GM21717 (cell line): ENCODE results near the gene TLN1.

Source experiments
- ATAC-seq: cut with Tn5 transposase; IDR thresholded peaks from one replicate; pipeline ENCODE4 v1.9.1; 2021; ENCODE audit warnings: mild to moderate bottlenecking, moderate library complexity; ENCODE audit not compliant: unreplicated experiment

The TLN1 gene

DNA sequence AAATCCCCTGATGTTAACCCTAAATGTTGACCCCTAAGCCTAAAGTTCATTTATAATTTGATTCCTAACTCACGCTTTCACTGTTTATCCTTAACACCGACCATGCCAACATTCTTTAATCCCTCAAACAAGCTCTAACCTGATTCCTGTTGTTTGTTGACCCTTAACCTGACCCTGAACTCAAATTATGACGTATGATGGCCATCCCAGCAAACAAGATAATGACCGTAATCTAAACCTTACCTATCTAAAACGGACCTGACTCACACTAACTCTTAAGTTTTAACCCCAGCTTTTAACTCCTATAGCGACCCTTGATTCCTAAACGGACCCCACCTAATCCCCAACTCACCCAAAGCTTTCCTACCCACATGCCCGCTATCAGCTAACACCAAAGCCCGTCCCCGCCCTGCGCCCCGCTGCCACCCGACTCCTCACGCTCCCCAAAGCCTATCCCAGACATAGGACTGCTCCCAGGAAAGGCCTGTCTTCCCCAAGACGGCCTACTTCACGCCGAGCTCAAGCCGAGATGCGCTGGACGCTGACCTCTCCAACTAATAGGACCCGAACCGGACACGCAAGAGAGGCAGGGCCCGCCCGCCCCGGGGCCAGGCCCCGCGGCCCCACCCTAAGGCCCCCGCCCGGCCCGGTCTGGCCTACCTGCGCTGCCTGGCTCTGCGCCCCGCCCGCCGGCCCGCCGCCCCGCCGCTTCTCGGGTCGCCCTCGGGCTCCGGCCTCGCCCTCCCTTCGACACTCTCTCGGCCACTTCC lies 395 bp downstream of the TLN1 start:
- ATAC-seq, result peak; percentile 5

GRCh38 chr9:35730486-35730854 lies 1.5 kb downstream of the TLN1 start:
- ATAC-seq, result no peak

DNA sequence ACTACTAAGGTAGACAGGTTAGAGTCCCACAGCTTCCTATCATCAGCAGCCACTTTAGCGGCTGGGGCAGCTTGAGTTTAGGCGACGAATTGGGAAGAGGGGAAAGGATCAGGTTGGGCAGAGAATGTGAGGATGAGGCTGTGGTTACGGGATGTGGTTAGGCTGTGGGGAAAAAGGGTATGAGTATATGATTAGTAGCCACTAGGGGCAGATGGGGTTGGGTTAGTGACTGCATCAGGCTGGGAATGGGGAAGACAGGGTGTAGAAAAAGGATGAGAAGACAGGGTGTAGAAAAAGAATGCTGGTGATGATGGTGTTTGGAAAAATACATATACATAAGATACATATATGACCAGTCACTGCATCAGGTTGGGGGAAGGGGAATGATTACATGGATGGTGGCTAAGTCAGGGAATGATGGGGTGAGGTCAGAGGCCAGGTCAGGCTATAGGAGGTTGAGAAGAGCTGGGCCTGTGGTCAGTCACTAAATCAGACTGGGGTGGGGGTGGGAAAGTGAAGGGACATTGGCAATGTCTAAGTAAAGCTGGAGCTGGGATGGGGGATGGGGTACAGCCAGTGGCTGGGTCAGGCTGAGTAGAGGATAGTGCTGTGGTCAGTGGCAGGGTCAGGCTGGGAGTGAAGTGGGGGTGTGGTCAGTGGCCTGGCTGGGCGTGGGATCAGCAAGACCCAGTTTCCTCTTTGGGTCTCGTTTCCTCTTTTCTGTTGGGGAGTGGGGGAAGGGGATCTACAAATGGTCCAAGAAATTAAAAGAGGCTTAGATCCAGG lies 2.1 kb downstream of the TLN1 start:
- no peak for ATAC-seq

- no peak for ATAC-seq
Measured at GRCh38 chr9:35729101-35729500, 2.9 kb downstream of the TLN1 start.

GRCh38 chr9:35728041-35728971 lies 3.7 kb downstream of the TLN1 start:
- ATAC-seq, result no peak

DNA sequence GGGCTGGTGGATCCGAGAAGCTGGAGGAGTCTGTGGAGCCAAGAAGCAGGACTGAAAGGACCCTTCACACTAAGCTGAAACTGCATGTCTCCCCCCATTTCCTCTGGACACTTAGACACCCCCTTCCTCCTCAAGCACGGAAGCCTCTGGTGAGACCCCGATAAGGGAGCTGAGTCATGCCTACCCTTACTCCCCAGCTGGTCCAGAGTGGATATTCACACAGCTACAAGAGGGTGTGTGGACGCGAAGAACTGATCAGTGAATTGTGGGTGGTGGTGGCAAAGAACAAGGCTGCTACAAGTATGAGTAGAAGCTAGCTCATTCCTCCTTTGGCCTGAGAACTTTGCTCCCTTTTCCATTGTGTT lies 4.3 kb downstream of the TLN1 start:
- no peak for ATAC-seq

GRCh38 chr9:35726931-35727330 lies 5.1 kb downstream of the TLN1 start:
- no peak for ATAC-seq

DNA sequence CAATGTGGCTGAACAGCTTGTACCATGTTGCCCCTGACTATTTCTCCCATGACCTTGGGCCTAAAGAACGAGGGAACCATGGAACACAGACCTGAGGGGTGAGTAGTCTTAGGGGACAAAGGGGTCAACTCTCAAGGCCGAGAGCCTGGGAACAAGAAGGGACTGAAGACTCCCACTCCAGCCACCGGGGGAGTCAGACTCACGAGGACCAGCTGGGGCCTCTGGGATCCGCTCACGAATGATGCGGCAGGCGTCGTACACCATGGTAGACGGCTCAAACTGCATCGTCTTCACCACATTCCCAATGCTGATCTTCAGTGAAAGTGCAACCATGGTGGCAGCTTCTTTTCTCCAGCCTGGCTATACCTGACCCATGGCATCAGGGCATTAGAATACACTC lies 6.6 kb downstream of the TLN1 start:
- no peak for ATAC-seq

DNA sequence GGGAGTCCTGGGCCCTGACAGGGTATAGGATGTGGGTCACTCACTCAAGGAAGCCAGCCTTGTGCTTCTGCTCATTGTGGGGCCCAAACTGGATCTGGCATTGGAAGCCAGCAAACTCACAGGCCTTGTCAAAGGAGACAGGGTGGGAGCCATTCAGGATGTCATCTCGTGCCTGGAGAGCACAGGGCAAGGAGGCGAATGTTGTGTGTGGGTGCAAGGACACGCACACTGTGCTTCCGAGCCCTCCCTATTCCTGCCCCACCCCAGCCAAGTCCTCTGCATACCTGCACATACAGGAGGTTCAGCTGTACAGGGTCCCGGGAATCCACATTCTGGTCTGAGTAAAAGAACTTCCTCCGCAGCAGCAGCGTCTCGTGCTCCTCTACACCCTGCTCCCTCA lies 8.1 kb downstream of the TLN1 start:
- ATAC-seq, result no peak

DNA sequence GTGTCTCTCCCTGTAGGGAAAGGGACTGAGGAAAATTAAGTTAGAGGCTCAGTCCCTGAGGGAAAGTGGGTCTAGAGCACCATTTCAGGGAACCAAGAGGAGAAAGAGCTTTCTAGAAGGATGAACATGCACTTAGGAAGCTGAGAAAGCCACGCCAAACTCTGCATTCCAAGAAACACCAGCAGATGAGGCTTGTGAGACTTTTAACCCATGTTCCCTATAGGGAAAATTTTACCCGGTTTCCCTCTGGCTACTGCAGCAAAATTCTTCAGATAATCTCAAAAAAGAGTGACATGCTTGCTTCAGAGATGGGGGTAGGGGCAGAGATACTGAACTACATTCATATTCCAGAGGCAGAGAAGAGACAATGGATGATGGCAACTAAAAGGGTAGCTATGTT lies 8.6 kb downstream of the TLN1 start:
- ATAC-seq, result no peak

GRCh38 chr9:35719546-35719945 lies 12.4 kb downstream of the TLN1 start:
- ATAC-seq, result no peak

DNA sequence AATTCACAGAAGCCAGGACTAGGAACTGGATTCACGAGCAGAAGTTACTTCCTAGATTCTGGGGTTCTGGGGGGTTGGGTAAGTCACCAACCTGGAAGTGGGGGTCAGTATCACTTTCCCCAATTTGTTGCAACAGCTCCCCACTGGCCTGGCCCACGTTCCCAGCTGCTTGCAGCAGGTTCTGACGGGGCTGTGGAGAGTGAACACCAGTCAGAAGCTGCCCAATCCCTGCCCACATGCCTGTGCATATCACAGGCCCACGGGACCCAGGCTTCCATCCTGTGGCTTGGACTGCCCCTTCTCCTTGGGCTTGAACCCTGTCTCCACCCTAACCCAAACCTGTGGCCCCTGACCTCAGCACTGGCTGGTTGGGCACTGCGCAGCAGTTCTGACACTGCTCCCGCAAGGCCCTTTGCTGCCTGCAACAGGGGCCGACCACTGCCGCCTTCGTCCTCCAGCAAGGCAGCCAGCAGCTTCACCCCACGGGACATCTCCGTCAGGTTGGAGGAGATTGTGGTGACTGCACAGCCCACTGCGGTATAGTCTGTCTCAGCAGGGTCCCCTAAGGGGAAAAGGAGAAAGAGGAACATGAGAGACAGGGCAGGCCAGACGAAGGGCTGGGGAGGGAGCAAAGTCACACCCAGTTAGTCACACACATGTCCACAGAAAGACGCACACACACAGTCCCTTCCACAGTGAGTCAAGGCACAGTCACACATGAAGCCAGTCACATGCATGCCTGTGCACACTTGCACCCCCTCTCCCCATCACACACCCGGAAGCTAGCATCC lies 13.1 kb downstream of the TLN1 start:
- ATAC-seq, result no peak

DNA sequence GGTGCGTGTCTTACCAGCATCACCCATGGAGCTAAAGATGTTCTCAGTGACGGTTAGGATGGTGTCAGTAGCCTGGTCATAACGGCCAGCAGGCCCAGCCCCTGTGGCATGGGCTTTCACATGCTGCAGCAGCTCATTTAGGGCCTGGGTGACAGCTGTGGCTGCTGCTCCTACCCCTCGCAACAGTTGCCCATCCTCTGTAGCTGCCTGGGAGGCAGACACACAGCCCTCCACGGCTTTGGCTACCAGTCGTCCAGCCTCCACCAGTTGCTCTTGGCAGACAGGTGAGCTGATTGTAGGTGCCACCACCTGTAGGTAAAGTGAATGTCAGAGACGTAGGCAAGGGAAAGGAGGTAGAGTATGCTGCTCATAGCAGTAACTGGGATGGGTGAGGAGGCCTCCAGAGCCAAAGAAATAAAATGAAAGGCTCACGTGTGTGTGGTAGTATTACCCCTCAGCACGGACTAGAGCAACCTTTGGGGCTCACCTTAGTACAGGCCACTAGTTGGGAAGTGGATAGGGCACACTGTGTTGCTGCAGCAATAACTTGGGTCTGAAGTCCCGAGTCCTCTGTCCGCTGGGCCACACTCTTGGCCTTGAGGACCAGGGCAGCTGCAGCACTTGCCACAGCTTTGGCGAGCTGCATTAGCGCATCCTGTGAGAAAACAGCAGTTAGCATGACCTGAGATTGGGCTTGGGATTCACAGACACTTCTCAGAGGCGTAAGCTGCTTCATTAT lies 14.7 kb downstream of the TLN1 start:
- no peak for ATAC-seq

GRCh38 chr9:35716230-35716629 lies 15.8 kb downstream of the TLN1 start:
- ATAC-seq, result no peak

- no peak for ATAC-seq
Measured at GRCh38 chr9:35714579-35715252, 17.3 kb downstream of the TLN1 start.

GRCh38 chr9:35714123-35714522 lies 17.9 kb downstream of the TLN1 start:
- ATAC-seq, result no peak

DNA sequence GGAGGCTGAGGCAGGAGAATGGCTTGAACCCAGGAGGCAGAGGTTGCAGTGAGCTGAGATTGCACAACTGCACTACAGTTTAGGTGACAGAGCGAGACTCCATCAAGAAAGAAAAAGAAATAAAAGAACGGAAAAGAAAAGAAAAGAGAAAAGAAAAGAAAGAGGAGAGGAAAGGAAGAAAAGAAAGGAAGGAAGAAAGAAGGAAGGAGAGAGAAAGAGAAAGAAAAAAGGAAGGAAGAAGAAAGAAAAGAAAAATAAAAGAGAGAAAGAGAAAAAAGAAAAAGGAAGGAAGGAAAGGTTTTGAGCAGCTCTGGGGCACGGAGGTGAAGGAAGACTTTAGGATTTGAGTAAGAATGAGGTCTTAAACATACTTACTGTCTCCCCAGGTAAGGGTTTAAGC lies 18.4 kb downstream of the TLN1 start:
- no peak for ATAC-seq

DNA sequence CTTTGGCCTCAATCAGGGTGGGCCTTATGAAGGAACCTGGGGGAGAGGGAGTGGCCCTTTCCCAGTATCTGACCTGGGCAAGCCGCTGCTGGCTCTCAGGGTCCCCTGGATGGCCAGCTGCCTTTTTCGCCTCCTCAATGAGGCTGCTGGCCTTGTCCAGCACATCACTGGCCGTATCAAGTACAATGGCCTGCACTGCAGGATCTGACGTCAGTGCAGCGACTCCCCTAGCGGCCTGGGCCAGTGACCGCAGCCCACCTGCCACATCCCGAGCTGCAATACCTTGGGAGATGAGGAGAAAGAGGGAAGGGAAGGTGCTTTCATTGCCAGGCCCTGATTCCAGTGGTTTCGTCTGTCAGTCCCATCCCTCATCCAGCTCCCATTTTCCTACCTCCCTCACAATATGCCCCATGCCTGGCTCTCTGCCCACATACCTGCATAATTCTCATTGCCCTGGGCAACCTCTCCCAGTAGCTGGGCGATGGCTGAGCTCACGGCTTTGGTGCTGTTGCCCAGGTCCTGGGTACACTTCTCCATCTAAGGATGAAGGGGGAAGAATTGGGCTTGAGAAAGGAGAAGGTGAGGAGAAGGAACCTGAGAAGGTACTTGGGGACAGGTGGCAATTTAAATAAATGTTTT lies 19.1 kb downstream of the TLN1 start:
- ATAC-seq, result no peak
